ENCODE results near the gene ACTG1. TPM values are rescaled to one million over a fixed set of nuclear protein-coding genes. Genes with fewer than 3 reads are reported as not detected.
A peak's percentile ranks its signal among the peaks of the same experiment; 100 is the strongest.

Gene ACTG1
- total and polyA plus RNA-seq, 2 donors (not counting 1 experiment from before 2014, with no cell fraction given), result 803 to 1,677 TPM

- 11% methylated on average over 51 of the region's 52 CpGs for WGBS (ENCODE audit: insufficient coverage)
- intact Hi-C loops (cut with micrococcal nuclease), result loop anchor here (10.0 kb wide), 1 partner anchor 116 kb away; no protein-coding TSS in a partner anchor
- ChIA-PET CTCF (interaction anchor here (2.4 kb wide), 1 partner anchor 113 kb away, joined by 6 read pairs; no protein-coding TSS in a partner anchor), POLR2A (interaction anchor here (0.8 to 1.5 kb wide), 4 partner anchors 22 to 64 kb away, joined by 3 to 4 read pairs (median 3); no protein-coding TSS in a partner anchor)
- peak overlapping the region; percentile 79 for H3K9ac ChIP-seq (ENCODE audit: low read length)
- ATAC-seq (ENCODE audit: low read depth) (no peak), DNase-seq (no peak)
- H3K9me3 ChIP-seq (ENCODE audit: control extremely low read depth in 1 of 3, control insufficient read depth in 2 of 3, insufficient read depth in 1 of 3, low read length in 2 of 3), result no peaks in the 10 kb centered on the region
- peak overlapping the region in 4 of 5 experiments; percentile 56 to 77 (median 67) for H3K4me3 ChIP-seq (ENCODE audit: control extremely low read depth in 1 of 5, extremely low read depth in 1 of 5, insufficient read depth in 1 of 5, low read depth in 2 of 5, low read length in 4 of 5)
- H3K4me3 Mint-ChIP-seq, result no peak overlapping the region
- H3K4me1 ChIP-seq (ENCODE audit: control insufficient read depth in 2 of 2, insufficient read depth in 2 of 2, low read length in 2 of 2), result peaks cover 22 to 28% of the 10 kb centered on the region in 2 donors
- peak overlapping the region in 1 of 2 donors; percentile 82 for H3K27ac ChIP-seq (ENCODE audit: low read length in 2 of 2)
- H3K4me2 ChIP-seq (replicated peaks; ENCODE audit: low read depth, low read length, poor library complexity, severe bottlenecking), result peak overlapping the region; percentile 99
- peaks cover 8% of the 10 kb centered on the region for H3K4me1 Mint-ChIP-seq
- H3K27me3 Mint-ChIP-seq, result peaks cover 18% of the 10 kb centered on the region
- H3K36me3 ChIP-seq (replicated peaks in 1 of 2; ENCODE audit: control extremely low read depth in 1 of 2, control insufficient read depth in 1 of 2, extremely low read depth in 1 of 2, insufficient read depth in 2 of 2, low read length in 1 of 2), result no peaks in the 10 kb centered on the region
- peaks cover 0 to 7% (median 2%) of the 10 kb centered on the region in 4 experiments for H3K27me3 ChIP-seq (replicated peaks in 1 of 4; ENCODE audit: control extremely low read depth in 1 of 4, control insufficient read depth in 3 of 4, insufficient read depth in 4 of 4, low read length in 3 of 4)
- H3K27ac Mint-ChIP-seq, result no peak overlapping the region
- no peak for TF ChIP-seq EZH2 (IDR thresholded peaks at IDR 0.05; ENCODE audit: borderline replicate concordance, insufficient read depth, low read depth, low read length, poor library complexity, severe bottlenecking)
- no peak for TF ChIP-seq CTCF (IDR thresholded peaks at IDR 0.05)
- no peaks in the 10 kb centered on the region for H4K20me1 ChIP-seq (ENCODE audit: control insufficient read depth, insufficient read depth, low read length, poor library complexity, severe bottlenecking)
- H2AFZ ChIP-seq (ENCODE audit: insufficient read depth, low read depth, low read length, poor library complexity, severe bottlenecking), result peak overlapping the region; percentile 92
- no peaks in the 10 kb centered on the region for H3K79me2 ChIP-seq (ENCODE audit: control insufficient read depth, insufficient read depth, low read length)
- H3K9me3 Mint-ChIP-seq (ENCODE audit: insufficient read depth), result no peaks in the 10 kb centered on the region
Observed at GRCh38 chr17:81488276-81488860, 24.2 kb downstream of the ACTG1 start.

All from B cell (primary cell).